CD4-positive, alpha-beta T cell treated with Interleukin-15 for 4 hours (primary cell): Measurements from ENCODE around the gene RCBTB2.
A peak's percentile ranks its signal among the peaks of the same experiment; 100 is the strongest.

Experiments
- DNase-seq: peaks from one replicate; pipeline ENCODE4 v3.0.0-alpha.2; 2020; ENCODE audit warnings: low spot score

The RCBTB2 gene

GRCh38 chr13:48530833-48531232, 2.0 kb downstream of the RCBTB2 start:
- no peak for DNase-seq

- DNase-seq = no peak
Observed at GRCh38 chr13:48528720-48529119, 4.2 kb downstream of the RCBTB2 start.

- no peak for DNase-seq
Observed at GRCh38 chr13:48527955-48528354, 4.9 kb downstream of the RCBTB2 start.

DNA sequence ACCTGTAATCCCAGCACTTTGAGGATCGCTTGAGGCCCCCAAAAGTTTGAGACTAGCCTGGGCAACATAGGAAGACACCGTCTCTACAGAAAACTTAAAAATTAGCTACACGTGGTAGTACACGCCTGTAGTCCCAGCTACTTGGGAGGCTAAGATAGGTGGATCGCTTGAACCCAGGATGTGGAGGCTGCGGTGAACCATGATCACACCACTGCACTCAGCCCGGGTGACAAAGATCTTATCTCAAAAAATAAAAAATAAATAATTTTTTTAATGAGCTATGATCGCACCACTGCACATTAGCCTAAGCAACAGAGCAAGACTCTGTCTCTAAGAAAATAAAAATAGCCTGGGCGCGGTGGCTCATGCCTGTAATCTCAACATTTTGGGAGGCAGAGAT, 6.6 kb downstream of the RCBTB2 start:
- DNase-seq = peak; percentile 43

DNA sequence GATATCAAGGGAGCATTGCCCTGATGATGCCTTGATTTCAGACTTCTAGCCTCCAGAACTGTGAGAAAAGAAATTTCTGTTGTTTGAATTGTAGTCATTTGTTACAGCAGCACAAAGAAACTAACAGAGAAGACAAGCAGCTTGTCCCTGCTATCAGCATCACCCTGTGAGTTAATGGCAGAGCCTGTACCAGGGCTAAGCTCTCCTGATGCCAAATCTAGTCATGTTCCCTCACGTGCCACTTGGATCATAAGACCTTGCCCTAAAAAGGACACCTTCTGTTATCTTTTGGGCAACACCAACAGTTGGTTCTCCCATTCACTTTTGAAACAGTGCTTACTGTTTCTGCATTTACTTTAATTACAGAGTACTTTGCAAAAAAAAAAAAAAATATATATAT, 14.8 kb downstream of the RCBTB2 start:
- no peak for DNase-seq

DNA sequence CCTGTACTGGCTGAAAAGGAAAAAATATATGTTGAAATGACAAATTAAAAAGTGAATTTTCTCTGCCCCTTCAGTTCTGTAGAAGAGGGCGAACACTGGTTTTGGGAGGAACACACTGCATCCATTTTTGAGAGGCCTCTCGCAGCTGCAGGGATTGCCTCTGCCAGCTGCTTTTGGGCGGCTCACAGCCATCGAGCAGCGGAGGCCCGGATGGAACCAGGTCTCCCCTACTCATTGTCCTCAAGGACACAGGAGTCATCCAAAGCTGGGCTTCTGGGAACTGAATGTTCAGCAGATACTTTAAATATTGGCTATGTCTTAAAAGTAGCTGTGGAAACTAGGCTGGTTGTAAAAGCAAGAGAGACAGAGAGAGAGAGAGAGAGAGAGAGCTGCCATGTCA, 17.1 kb downstream of the RCBTB2 start:
- no peak for DNase-seq

DNA sequence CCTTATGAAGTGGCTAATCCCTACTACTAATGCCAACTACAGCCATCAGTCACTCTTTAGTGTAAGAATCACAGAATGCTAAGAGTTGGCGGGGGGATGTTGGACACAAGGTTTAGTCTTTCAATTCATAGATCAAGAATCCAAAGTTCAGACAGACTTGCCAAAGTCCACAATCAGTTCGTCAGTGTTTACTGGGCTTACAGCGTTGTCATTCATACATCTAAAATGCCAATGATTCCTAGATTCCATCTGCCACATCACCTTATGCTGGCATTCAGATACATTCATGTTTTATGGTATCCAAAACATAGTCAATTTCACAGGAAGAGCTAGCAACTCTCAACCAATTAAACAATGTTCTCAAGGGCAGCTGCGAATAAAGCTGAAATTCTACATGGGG, 18.1 kb downstream of the RCBTB2 start:
- no peak for DNase-seq

DNA sequence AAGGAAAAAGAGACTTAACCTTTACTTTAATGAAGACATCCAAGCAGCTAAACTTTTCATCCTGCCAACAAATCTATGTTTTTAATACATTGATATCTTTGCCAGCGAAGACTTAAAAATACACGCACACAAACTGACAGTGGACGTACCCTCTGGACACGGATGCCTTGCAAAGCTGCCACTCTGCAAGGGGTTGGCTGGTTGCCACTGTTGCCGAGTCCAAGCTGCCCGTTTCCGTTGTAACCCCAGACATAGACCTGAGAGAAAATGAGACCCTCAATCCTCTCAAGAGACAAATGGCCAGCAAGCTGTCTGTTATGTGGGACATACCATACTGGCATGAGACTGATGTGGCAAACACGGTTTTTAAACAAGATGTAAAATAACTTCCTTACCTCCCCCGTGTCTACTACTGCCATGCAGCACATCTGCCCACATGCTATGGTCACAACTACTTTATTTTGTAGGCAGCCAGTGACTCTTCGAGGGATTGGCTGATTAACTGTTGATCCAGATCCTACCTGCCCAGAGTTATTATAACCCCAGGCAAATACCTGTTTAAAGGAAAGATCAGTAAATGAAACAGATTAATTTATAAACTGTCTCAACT, 21.2 kb downstream of the RCBTB2 start:
- no peak for DNase-seq

DNA sequence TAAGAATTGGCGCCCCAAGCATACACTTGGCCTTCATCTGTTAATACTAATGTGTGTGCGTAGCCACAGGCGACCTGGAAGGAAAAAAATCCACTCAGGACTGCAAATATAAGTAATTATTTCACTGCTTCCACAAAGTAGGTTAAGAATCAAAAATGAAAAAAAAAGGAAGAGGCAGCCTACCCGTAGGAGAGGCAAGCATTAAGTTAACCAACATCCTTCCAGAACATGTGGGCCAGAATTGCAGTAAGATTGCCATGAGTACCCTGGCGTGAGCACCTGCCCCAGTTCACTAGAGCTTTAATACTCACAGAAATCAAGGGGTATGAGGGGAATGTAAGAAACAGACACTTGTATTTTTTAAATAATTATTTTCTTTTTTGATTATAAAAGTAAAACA, 22.2 kb downstream of the RCBTB2 start:
- DNase-seq = no peak

DNA sequence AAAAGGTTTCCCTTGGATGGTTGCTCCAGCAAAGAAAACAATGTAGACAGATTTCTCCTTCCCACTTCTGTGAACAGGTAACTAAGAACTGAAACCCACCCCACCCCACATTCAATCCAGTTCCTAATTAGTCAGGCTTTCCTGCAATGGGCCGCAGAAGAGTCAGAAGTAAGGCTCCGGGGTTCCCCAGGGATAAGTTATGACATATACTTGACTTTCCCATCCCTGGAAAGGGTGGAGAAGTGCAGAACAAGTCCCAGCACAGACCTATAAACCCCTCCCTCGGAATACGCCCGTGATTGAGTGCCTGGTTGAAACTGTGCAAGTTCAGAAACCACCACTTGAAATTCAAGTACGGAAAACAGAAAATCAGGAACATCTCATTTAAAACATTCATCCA, 24.9 kb downstream of the RCBTB2 start:
- no peak for DNase-seq

DNA sequence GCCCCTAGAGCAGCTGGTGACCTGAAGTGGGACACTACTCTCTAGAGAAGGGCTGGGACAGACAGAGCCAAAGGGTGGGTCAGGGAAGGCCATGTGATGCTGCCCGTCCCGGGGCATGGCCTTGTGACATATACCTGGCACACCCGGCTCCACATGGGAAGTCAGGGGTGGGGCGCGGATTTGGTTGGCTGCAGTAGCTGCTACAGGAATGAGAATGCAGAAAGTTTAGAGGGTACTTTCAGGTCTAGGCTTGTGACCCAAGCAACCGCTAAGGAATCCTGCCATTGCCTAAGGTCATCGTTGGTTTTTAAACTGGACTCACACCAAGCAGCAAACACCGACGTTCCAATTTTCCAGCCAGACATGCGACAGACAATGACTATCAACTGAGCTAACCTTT, 25.9 kb downstream of the RCBTB2 start:
- no peak for DNase-seq

GRCh38 chr13:48506092-48506701, 26.7 kb downstream of the RCBTB2 start:
- DNase-seq = no peak

- DNase-seq = peak; percentile 76
Observed at GRCh38 chr13:48505597-48506091, 27.2 kb downstream of the RCBTB2 start.

GRCh38 chr13:48505012-48505411, 27.9 kb downstream of the RCBTB2 start:
- DNase-seq = peak; percentile 49

DNA sequence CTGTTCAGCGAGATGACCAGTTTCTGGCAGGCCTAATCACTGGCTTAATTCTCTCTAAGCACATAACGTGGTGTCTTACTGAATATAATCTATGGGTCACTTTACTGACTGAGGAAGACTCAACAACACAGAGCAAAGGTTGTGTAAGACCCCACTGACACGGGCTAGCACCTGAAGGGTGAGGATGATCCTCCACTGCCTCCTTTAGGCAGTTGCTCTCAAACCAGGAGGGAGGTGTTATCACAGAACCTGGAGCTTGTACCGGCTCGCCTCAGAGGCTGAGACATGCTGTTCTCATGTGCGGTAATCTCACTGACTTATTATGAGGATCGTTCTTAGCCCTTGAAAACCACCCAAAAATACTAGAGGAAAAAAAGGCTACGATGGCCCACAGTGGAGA, 28.3 kb downstream of the RCBTB2 start:
- DNase-seq = no peak

DNA sequence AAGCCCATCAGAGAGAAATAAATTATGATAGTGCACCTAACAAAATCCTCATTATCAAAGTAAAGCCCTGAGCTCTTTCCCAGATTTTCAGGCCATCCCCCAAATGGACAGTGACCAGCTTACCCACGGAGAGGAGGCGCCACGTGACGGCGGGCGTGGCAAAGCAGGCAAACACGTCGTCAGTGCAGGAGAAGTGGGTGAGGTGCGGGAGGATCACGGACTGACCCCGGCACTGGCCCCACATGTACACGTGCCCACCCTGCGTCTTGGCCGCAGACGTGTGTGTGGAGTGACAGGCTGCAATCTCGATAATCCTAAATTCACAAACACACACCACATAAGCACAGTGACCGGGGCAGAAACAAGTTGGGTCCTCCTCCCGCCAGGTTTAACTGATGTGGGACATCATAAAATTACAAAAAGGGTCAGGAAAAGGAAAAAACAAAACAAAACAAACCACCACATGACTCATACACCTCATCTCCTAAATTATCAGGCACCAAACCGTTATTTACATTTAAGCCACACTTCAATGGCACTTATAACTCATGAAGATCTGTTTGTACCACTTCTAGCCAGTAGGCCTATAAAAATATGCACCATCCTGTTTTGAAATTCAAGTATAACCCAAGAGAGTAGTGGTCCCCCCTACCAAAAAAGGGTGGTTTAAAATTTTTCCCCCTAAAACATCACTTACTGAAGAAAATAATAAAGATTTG, 30.1 kb downstream of the RCBTB2 start:
- no peak for DNase-seq

- DNase-seq = no peak
Observed at GRCh38 chr13:48501705-48502104, 31.2 kb downstream of the RCBTB2 start.

GRCh38 chr13:48500652-48501197, 32.2 kb downstream of the RCBTB2 start:
- peak; percentile 22 for DNase-seq

- DNase-seq = no peak
Observed at GRCh38 chr13:48497669-48498068, 35.2 kb downstream of the RCBTB2 start.

GRCh38 chr13:48496271-48497161, 36.4 kb downstream of the RCBTB2 start:
- DNase-seq = peak; percentile 54

DNA sequence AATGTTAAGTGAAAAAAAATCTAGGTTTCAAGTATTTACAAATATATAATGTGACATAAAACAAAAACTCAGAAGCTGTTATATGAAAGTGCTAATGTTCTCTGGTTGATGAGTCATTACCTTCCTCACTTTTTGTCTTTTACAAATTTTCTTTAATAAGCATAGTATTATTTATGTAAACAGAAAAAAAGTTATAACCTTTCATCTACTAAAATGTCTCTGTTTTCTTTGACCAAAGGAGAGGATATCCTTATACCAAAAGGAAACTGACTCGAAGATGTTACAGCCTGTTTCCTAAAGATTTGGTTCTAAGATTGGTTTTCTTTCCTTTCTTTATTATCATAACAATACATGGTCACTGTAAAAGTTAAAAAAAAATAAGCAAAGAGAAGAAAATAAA, 38.0 kb downstream of the RCBTB2 start:
- no peak for DNase-seq

DNA sequence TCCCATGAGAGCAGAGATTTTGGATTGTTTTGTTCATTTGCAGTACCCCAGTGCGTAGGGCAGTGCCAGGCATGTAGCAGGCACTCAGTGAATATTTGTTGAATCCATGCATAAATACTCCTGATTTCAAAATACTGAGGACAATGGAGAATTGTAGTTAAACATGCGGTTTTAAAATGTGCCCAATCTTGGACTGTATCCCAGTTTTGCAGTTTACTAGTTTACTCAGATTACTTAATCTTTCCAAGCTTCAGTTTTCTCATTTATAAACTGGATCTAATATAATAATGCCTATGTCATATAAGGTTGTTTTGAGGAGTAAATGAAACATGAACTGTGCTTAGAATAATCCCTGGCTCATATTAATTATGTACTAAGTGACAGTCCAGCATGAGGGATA, 39.0 kb downstream of the RCBTB2 start:
- no peak for DNase-seq
